ENCODE measurements around the gene PELI2. TPM values are rescaled to one million over a fixed set of nuclear protein-coding genes. Genes with fewer than 3 reads are reported as not detected.
A peak's percentile ranks its signal among the peaks of the same experiment; 100 is the strongest.

Gene PELI2
- total RNA-seq (1 to 10 TPM; 1.1 to 5.2 (median 3.3) TPM), polyA plus RNA-seq (1 to 10 TPM in 1 of 2 donors, under 1 TPM in 1; 0.80 to 1.1 TPM)
- long read RNA-seq, donor 1, result 0 reads
- long read RNA-seq, donor 2, result 0 reads
- long read RNA-seq, donor 3, partial matches to known transcripts, result 0 of 1 reads
- long read RNA-seq, donor 3, other reads (novel, unspliced or antisense), result 1 of 1 reads

GRCh38 chr14:56117765-56118610, at the start of gene PELI2:
Gene PELI2 (plus strand): TSS chr14:56118411. CDS start chr14:56118661, 250 bp downstream.
- Histone ChIP-seq H3K4me3 (peak within 1 kb of the TSS; percentile 57 to 98 (median 82)), H3K27ac (peak within 1 kb of the TSS; percentile 59 to 90 (median 86)), H3K27me3 (no peaks in the 10 kb centered on the region), H3K4me1 (peaks cover 0 to 34% (median 7%) of the 10 kb centered on the region in 12 donors), H3K9me3 (no peaks in the 10 kb centered on the region), H3K36me3 (no peaks in the 10 kb centered on the region)
- intact Hi-C loops (cut with DNase I), result loop anchor here in 4 of 10 donors (5.0 to 10.0 kb wide), 5 partner anchors 99 to 403 kb away; no protein-coding TSS in a partner anchor
- peak in 7 of 12 donors; percentile 5 to 32 (median 12) for TF ChIP-seq CTCF (IDR thresholded peaks at IDR 0.05)
- peak in 1 of 2 donors; percentile 60 for TF ChIP-seq POLR2A (IDR thresholded peaks at IDR 0.05)
- 0 to 1% (median 1%) methylated on average over 32 to 96 of the region's 96 CpGs for WGBS, 4 donors
- peak; percentile 69 to 87 (median 82) for ATAC-seq
- DNase-seq, result peak; percentile 74 to 91 (median 80)

GRCh38 chr14:56073799-56074198, 44.4 kb upstream of the PELI2 start:
- whole genome bisulfite sequencing, 4 donors, result 68 to 76% (median 72%) methylated on average over 3 to 4 of the region's 4 CpGs
- Histone ChIP-seq H3K9me3 (no peaks in the 10 kb centered on the region), H3K27ac (no peak overlapping the region), H3K27me3 (no peaks in the 10 kb centered on the region), H3K4me3 (no peak overlapping the region), H3K36me3 (no peaks in the 10 kb centered on the region), H3K4me1 (peaks cover 0 to 5% (median 0%) of the 10 kb centered on the region in 12 donors)
- intact Hi-C loops (cut with DNase I), result no loop called here
- no peak for DNase-seq
- no peak for ATAC-seq
- TF ChIP-seq CTCF (IDR thresholded peaks at IDR 0.05) (no peak), POLR2A (IDR thresholded peaks at IDR 0.05) (no peak)

- WGBS, 4 donors, result 85 to 90% (median 87%) methylated on average over 2 of the region's 2 CpGs
- TF ChIP-seq POLR2A (IDR thresholded peaks at IDR 0.05), result no peak
- no peak for TF ChIP-seq CTCF (IDR thresholded peaks at IDR 0.05)
- intact Hi-C loops (cut with DNase I), result no loop called here
Observed at GRCh38 chr14:56075301-56075700, 42.9 kb upstream of the PELI2 start.

GRCh38 chr14:56081139-56081538, 37.1 kb upstream of the PELI2 start:
- Histone ChIP-seq H3K36me3 (no peaks in the 10 kb centered on the region), H3K27ac (no peak overlapping the region), H3K27me3 (peaks cover 0 to 9% (median 0%) of the 10 kb centered on the region in 9 donors), H3K4me1 (peaks cover 0 to 6% (median 0%) of the 10 kb centered on the region in 12 donors), H3K4me3 (no peak overlapping the region), H3K9me3 (no peaks in the 10 kb centered on the region)
- 78 to 96% (median 87%) methylated on average over 2 of the region's 2 CpGs for WGBS, 4 donors
- TF ChIP-seq CTCF (IDR thresholded peaks at IDR 0.05) (no peak), POLR2A (IDR thresholded peaks at IDR 0.05) (no peak)
- no peak for ATAC-seq
- DNase-seq, result no peak
- intact Hi-C loops (cut with DNase I), result no loop called here

More at GRCh38 chr14:56075301-56075700, 42.9 kb upstream of the PELI2 start:
- ATAC-seq (no peak), DNase-seq (no peak)
- Histone ChIP-seq H3K9me3 (no peaks in the 10 kb centered on the region), H3K27me3 (no peaks in the 10 kb centered on the region), H3K27ac (no peak overlapping the region), H3K4me1 (peaks cover 0 to 5% (median 0%) of the 10 kb centered on the region in 12 donors), H3K4me3 (no peak overlapping the region), H3K36me3 (no peaks in the 10 kb centered on the region)
